Sigmoid colon (tissue), 7 donors: ENCODE data around the gene MYO1C. TPM values are rescaled to one million over a fixed set of nuclear protein-coding genes. Genes with fewer than 3 reads are reported as not detected.
"Not testable (repeated sequence)": the region's sequence is repeated elsewhere in the genome, so short reads cannot be mapped to it uniquely, and the experiment has no call there.

ENCODE experiments used
- DNase-seq: peaks from one replicate; pipeline ENCODE4 v3.0.0-alpha.2; 2019
- H3K27ac ChIP-seq, 4 donors: fragments of 200-600 bp; sonication (generic); one replicate each; pipeline ENCODE4 v1.5.1; 2016 to 2019; ENCODE audit warnings: mild to moderate bottlenecking in 1 of 4
- H3K27me3 ChIP-seq, 3 donors: fragments of 200-600 bp; sonication (generic); one replicate each; pipeline ENCODE4 v1.5.1; 2019; ENCODE audit warnings: mild to moderate bottlenecking in 1 of 3
- H3K36me3 ChIP-seq, 4 donors: fragments of 200-600 bp; sonication (generic); one replicate each; pipeline ENCODE4 v1.5.1; 2016 to 2019
- H3K4me1 ChIP-seq, 4 donors: fragments of 200-600 bp; sonication (generic); one replicate each; pipeline ENCODE4 v1.5.1; 2017 to 2019
- H3K4me3 ChIP-seq, 4 donors: fragments of 200-600 bp; sonication (generic); one replicate each; pipeline ENCODE4 v1.5.1; 2017 to 2019; ENCODE audit warnings: mild to moderate bottlenecking in 2 of 4, moderate library complexity in 1 of 4
- H3K9me3 ChIP-seq, 4 donors: fragments of 200-600 bp in 3 of 4; sonication (generic) in 3 of 4; one replicate each; pipeline versions ENCODE4 v1.5.1 to v1.6.1; 2013 to 2019
- EP300 ChIP-seq, 4 donors: sonication (generic); formaldehyde crosslinking; IDR thresholded peaks; one replicate each; pipeline ENCODE4 v1.6.1; 2017; ENCODE audit warnings: antibody characterized with exemption in 4 of 4
- POLR2A ChIP-seq, 2 donors: fragments of 450-650 bp; IDR thresholded peaks; one replicate each; pipeline ENCODE4 v1.6.1; 2016; ENCODE audit warnings: antibody characterized with exemption in 2 of 2, mild to moderate bottlenecking in 2 of 2, moderate library complexity in 2 of 2
- POLR2AphosphoS5 ChIP-seq, 4 donors: sonication (generic); formaldehyde crosslinking; IDR thresholded peaks; one replicate each; pipeline ENCODE4 v1.6.1; 2017; ENCODE audit warnings: antibody characterized with exemption in 4 of 4
- WGBS, 2 donors: extraction: QIAGEN DNeasy Blood & Tissue Kit; methylation state at CpG; one replicate each; pipeline ENCODE4 v1.1.7; 2013; 5-methylcytosine and 5-hydroxymethylcytosine counted together
- intact Hi-C: fragments of 100-400 bp; cut with DNase I; formaldehyde crosslinking; loops from one replicate; pipeline ENCODE4 v1.15.1; 2023
- polyA plus RNA-seq, 3 donors: library from polyadenylated mRNA; stranded (reverse); fragments of 200-250 nt; gene quantifications; one replicate each; pipeline ENCODE4 v1.2.3, GENCODE V29; 2013
- total RNA-seq, 4 donors: library from RNA; depleted of rRNA; stranded (reverse); fragments of >200 nt; gene quantifications; one replicate each; pipeline ENCODE4 v1.1.0, GENCODE V29; 2016
- TF ChIP-seq, protein P1 (sequence below), 4 experiments: fragments of 450-650 bp in 3 of 4; fragments of 200-600 bp in 1 of 4; IDR thresholded peaks; one replicate each; pipeline ENCODE4 v1.5.1; 2016 to 2019; ENCODE audit warnings: antibody characterized with exemption in 4 of 4, mild to moderate bottlenecking in 3 of 4, moderate library complexity in 2 of 4
- donor health status: healthy with polysubstance abuse.
- donor health status: Bipolar disorder and iron deficiency.
- donor health status: healthy.

MYO1C gene
- total and polyA plus RNA-seq, 7 donors: 72.7 to 179 (median 116) TPM

DNA sequence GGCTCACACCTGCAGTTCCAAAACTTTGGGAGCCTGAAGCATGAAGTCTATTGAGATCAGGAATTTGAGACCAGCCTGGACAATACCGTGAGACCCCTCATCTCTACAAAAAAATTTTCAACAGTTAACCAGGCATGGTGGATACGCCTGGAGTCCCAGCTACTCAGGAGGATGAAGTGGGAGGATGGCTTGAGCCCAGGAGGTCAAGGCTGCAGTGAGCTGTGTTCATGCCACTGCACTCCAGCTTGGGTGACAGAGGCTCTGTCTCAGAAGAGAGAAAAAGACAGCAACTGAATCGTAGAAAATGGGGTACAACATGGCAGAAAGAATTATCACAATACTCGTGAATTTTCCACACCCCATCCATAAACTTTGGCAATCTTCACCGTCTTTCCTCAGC, 39.6 kb downstream of the MYO1C start:
- intact Hi-C loops: loop anchor here (5.0 kb wide), 1 partner anchor 56 kb away; no protein-coding TSS in a partner anchor
- WGBS, 2 donors: 41 to 77% methylated on average over 5 of the region's 5 CpGs
- Histone ChIP-seq H3K27ac (peak overlapping the region in 1 of 4 donors; percentile 8), H3K4me3 (no peak overlapping the region), H3K4me1 (peaks cover 0 to 68% (median 56%) of the 10 kb centered on the region in 4 donors), H3K36me3 (peaks cover 0 to 10% (median 0%) of the 10 kb centered on the region in 4 donors), H3K27me3 (no peaks in the 10 kb centered on the region), H3K9me3 (no peaks in the 10 kb centered on the region)
- TF ChIP-seq POLR2AphosphoS5 (IDR thresholded peaks at IDR 0.05) (no peak), EP300 (IDR thresholded peaks at IDR 0.05) (no peak), POLR2A (IDR thresholded peaks at IDR 0.05) (no peak)
- TF ChIP-seq, protein P1, sequence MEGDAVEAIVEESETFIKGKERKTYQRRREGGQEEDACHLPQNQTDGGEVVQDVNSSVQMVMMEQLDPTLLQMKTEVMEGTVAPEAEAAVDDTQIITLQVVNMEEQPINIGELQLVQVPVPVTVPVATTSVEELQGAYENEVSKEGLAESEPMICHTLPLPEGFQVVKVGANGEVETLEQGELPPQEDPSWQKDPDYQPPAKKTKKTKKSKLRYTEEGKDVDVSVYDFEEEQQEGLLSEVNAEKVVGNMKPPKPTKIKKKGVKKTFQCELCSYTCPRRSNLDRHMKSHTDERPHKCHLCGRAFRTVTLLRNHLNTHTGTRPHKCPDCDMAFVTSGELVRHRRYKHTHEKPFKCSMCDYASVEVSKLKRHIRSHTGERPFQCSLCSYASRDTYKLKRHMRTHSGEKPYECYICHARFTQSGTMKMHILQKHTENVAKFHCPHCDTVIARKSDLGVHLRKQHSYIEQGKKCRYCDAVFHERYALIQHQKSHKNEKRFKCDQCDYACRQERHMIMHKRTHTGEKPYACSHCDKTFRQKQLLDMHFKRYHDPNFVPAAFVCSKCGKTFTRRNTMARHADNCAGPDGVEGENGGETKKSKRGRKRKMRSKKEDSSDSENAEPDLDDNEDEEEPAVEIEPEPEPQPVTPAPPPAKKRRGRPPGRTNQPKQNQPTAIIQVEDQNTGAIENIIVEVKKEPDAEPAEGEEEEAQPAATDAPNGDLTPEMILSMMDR (IDR thresholded peaks at IDR 0.05): no peak
- no peak for DNase-seq

DNA sequence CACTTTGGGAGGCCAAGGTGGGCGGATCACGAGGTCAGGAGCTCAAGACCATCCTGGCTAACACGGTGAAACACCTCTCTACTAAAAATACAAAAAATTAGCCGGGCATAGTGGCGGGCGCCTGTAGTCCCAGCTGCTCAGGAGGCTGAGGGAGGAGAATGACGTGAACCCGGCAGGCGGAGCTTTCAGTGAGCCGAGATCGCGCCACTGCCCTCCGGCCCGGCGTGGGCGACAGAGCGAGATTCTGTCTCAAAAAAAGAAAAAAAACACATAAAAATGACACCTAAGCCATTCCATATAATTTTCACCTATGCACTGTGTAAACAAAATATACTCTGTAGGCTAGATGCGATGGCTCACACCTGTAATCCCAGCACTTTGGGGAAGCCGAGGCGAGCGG, 42.2 kb downstream of the MYO1C start:
- intact Hi-C loops: loop anchor here (5.0 kb wide), 1 partner anchor 53 kb away; no protein-coding TSS in a partner anchor
- H3K27me3 ChIP-seq, H3K27ac ChIP-seq, H3K4me3 ChIP-seq, DNase-seq, H3K9me3 ChIP-seq, H3K36me3 ChIP-seq: not testable (repeated sequence)
- 96 to 97% methylated on average over 21 of the region's 21 CpGs for WGBS, 2 donors
- H3K4me1 ChIP-seq: peaks cover 0 to 67% (median 52%) of the 10 kb centered on the region in 4 donors

DNA sequence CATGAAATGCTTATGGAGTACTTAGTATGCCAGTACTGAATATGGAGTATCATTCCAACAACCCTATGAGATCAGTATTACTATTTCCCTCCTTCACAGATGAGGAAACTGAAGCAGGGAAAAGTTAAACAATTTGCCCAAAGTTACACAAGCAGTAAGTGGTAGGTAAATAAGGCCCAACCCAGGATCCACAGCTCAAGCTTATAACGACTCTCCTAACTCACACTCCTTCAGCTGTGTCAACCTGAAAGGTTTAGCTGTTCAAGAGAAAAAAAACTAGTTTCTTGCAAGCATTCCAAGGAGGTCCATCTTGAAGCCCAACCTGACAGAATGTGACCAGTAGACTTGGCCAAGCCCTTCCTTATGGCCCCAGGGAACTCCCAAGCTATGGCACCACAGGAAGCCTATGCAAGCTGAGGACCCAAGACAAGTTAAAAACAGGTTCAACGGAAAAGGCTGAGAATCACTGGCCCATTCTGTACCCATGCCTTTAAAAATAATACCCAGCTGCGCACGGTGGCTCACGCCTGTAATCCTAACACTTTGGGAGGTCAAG, 43.0 kb downstream of the MYO1C start:
- Histone ChIP-seq H3K4me3 (no peak overlapping the region), H3K27me3 (no peaks in the 10 kb centered on the region), H3K9me3 (no peaks in the 10 kb centered on the region), H3K4me1 (peaks cover 0 to 60% (median 46%) of the 10 kb centered on the region in 4 donors), H3K36me3 (peaks cover 0 to 10% (median 0%) of the 10 kb centered on the region in 4 donors), H3K27ac (no peak overlapping the region)
- 65 to 82% methylated on average over 5 of the region's 5 CpGs for WGBS, 2 donors
- intact Hi-C loops: no loop called here
- no peak for DNase-seq
- TF ChIP-seq, protein P1 (IDR thresholded peaks at IDR 0.05): no peak
- TF ChIP-seq POLR2A (IDR thresholded peaks at IDR 0.05) (no peak), POLR2AphosphoS5 (IDR thresholded peaks at IDR 0.05) (no peak)

DNA sequence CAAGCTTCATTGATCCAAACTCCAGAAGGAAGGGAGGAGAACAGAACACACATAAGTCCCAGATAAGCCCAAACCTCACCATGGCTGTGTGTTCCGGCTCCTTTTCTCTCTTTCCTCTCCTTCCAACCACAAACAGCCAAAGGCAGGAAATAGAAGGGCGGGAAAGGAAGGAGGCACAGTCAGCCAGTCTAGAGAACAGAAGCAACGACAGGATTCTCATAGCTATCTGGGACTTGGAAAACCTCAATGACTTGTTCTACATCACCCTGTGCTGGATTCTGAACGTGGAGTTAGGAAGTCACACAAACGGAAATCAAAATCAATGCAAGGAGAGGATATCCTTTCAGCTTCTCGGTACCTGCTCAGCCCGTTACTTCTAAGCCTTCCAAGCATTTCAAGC, 45.4 kb downstream of the MYO1C start:
- Histone ChIP-seq H3K9me3 (no peaks in the 10 kb centered on the region), H3K4me1 (peaks cover 0 to 36% (median 22%) of the 10 kb centered on the region in 4 donors), H3K27ac (peak overlapping the region in 2 of 4 donors; percentile 0 to 32), H3K36me3 (peaks cover 0 to 1% (median 0%) of the 10 kb centered on the region in 4 donors), H3K27me3 (no peaks in the 10 kb centered on the region), H3K4me3 (no peak overlapping the region)
- WGBS, 2 donors: 58 to 69% methylated on average over 7 of the region's 7 CpGs
- intact Hi-C loops: no loop called here
- no peak for DNase-seq
- no peak for TF ChIP-seq EP300 (IDR thresholded peaks at IDR 0.05)
- TF ChIP-seq, protein P1 (IDR thresholded peaks at IDR 0.05): no peak
- TF ChIP-seq POLR2A (IDR thresholded peaks at IDR 0.05): no peak
- TF ChIP-seq POLR2AphosphoS5 (IDR thresholded peaks at IDR 0.05): no peak

DNA sequence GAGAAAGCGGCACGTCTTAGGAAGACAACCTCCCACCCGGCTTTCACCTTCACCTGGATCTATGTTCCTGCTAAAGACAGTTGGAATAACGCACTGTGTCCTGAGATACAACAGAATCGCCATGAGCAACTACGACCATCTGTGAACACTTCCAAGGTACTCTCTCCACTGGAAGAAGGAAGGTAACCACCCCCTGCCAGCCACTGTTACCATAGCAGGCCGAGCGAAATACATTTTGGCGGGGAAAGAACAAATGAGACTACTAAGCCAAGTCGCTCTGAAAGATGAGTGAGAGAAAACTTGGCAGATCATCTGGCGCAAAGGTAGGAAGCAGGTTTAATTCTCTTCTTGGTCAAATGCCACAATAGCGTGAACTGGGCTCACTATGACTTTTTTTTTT, 46.3 kb downstream of the MYO1C start:
- Histone ChIP-seq H3K27ac (no peak overlapping the region), H3K4me1 (peaks cover 0 to 28% (median 17%) of the 10 kb centered on the region in 4 donors)
- WGBS, 2 donors: 94 to 96% methylated on average over 12 of the region's 12 CpGs

DNA sequence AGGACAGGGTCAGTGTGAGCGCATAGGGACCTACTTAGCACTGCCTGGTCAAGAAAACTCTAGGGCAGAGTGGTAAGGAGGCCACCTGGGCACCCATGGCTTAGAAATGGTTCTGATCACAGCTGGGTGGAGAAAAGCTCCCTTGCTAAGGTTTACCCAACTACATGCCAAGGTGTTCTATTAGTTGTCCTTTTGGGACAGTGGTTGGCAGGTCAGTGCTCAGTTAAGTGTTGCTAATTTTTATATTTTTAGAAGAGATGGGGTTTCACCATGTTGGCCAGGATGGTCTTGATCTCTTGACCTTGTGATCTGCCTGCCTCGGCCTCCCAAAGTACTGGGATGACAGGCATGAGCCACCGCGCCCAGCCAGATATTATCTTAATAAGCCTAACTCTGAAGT, 46.8 kb downstream of the MYO1C start:
- peaks cover 0 to 26% (median 16%) of the 10 kb centered on the region in 4 donors for H3K4me1 ChIP-seq
- H3K36me3 ChIP-seq, H3K27me3 ChIP-seq, H3K4me3 ChIP-seq, H3K9me3 ChIP-seq, H3K27ac ChIP-seq, intact Hi-C loops, DNase-seq: not testable (repeated sequence)
- 94 to 95% methylated on average over 4 of the region's 4 CpGs for WGBS, 2 donors

More for the DNA sequence above, 46.3 kb downstream of the MYO1C start:
- no peak for TF ChIP-seq EP300 (IDR thresholded peaks at IDR 0.05)
- no peak for TF ChIP-seq POLR2A (IDR thresholded peaks at IDR 0.05)
- TF ChIP-seq POLR2AphosphoS5 (IDR thresholded peaks at IDR 0.05): no peak
- TF ChIP-seq, protein P1 (IDR thresholded peaks at IDR 0.05): no peak
- no peaks in the 10 kb centered on the region for H3K9me3 ChIP-seq
- no peak overlapping the region for H3K4me3 ChIP-seq
- intact Hi-C loops: no loop called here
- no peaks in the 10 kb centered on the region for H3K27me3 ChIP-seq
- H3K36me3 ChIP-seq: no peaks in the 10 kb centered on the region
- no peak for DNase-seq

DNA sequence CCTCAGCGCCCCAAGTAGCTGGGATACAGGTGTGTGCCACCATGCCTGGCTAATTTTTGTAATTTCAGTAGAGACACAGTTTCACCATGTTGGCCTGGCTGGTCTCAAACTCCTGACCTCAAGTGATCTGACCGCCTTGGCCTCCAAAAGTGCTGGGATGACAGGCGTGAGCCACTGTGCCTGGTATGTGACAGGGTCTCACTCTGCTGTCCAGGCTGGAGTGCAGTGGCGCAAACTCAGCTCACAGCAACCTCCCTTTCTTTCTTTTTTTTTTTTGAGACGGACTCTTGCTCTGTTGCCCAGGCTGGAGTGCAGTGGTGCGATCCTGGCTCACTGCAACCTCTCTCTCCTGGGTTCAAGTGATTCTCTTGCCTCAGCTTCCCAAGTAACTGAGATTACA, 49.8 kb downstream of the MYO1C start:
- peaks cover 0 to 24% (median 18%) of the 10 kb centered on the region in 4 donors for H3K4me1 ChIP-seq
- DNase-seq, H3K27me3 ChIP-seq, H3K9me3 ChIP-seq, intact Hi-C loops, H3K27ac ChIP-seq, H3K36me3 ChIP-seq, H3K4me3 ChIP-seq: not testable (repeated sequence)
- 96 to 98% methylated on average over 6 of the region's 6 CpGs for WGBS, 2 donors
